ENCODE data around the gene PRODH.
A peak's percentile ranks its signal among the peaks of the same experiment; 100 is the strongest.
"Not testable (repeated sequence)": the region's sequence is repeated elsewhere in the genome, so short reads cannot be mapped to it uniquely, and the experiment has no call there.

PRODH gene

DNA sequence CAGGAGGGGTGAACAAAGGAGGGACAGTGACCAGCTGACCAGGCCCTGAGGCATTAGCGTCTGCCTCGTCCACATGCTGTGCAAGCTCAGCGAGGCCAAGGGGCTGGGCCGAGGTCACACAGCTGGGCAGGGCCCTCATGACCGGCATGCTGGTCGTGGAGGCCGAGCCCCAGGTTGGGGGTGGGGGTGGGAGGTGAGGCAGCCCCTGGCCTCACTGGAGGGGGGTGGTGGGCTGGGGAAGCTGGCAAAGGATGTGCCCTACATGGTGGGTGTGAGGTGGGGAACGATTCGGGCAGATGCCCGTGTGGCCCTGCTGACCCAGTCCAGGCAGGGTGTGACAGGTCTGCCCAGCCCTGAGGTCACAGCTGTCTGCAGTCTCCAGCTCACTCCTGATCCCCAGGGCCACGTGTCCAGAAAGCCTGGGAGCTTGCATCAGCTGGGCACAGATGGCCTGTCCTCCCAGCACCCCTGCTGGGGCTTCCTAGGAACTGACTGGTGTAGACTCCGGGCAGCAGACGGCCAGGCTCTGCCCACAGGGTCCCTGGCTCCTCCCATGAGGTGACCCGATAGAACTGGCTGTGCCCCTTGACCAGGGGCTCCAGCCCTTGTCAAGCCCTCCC lies 31.4 kb upstream of the PRODH start:
- not testable (repeated sequence) for DNase-seq

DNA sequence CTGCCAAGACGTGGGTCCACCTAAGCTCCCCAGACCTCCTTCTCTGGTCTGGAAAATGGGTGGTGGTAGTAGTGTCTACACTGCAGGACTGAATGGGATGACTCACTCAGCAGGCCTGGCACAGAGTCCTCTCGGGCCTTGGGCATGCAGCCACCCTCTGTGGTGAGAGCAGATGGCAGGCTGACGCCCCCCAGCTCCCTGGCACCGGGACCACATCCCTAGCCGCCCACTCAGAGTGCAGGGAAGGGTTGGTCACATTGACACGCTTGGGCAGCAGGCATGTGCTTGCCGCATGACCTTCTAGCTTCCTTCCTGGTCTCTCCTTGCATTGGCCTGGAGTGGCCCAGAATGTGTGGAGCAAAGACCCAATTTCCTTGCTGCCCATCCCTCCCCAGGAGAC lies 30.7 kb upstream of the PRODH start:
- no peak for DNase-seq

DNA sequence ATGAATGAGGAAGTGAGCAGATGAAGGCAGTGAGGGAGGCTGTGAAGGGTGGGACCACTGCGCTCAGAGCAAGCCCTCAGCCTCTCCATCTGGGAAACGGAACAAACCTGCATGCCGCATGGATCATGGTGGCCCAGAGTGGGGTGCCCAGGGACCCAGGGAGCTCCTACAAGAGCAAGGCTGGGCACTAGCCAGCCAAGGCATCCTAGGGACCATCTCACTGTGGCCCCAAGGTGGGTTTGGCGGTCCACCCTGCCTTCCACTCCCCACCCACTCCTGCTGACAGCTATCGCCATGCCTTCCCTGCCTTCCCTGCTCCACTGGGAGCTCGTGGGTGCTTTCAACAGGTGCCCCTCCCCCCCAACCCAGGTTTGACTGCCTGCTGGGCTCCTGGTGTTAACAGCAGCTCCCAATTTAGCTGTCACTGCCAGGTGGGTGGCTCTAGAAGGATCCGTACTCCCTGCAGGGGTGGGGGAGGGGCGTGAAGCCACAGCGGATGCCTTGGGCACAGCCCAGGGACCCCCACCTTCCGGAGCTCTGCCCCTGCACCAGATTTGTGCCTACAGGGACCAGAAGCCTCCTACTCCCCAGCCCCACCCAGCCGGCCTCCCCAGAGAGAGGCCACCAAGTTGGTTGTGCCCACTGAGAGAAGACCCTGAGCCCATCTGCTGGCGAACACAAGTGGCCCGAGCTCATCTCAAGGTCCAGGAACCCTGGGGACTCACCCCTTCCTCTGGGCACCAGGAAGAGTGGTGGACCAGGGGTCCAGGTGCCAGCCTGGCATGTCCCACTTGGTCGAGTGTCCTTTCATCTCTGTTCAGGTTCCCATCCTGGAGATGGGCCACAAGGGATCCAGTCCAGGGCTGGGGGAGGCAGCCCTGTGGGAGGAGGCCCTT lies 29.7 kb upstream of the PRODH start:
- DNase-seq, result no peak

DNA sequence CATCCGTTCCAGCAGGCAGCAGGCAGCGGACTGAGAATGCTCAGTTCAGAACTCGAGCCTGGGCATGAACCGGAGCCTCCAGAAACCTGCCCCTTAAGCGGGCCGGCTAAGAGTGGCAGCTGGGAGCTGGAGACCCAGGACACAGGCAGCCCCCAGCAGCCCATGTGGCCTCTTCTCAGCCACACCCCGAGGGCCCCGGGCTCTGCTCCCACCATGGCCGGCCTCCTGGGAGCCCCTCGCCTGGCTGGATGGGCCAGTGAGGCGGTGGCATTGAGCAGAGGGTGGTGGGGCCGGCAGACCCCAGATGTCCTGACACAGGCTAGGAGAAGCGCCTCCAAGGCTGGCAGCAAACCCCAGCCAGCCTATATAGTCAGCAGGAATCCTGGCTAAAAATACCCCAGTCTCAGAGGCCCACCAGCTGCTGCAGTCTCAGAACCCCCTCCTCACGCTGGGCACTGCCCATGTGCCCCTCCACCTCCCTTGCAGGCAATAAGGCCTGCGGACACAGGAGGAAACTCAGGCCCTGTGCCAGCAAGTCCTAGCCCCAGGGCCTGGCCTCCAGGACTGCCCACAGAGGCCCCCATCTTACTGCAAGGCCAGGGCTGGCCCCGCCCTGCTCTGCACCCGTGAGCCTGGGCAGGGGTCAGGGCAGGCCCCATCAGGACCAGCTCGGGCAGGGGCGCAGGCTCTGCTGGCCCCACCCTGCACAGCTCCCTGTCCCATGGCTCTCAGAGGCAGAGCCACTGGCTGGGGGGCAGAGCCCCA lies 28.6 kb upstream of the PRODH start:
- DNase-seq, result not testable (repeated sequence)

DNA sequence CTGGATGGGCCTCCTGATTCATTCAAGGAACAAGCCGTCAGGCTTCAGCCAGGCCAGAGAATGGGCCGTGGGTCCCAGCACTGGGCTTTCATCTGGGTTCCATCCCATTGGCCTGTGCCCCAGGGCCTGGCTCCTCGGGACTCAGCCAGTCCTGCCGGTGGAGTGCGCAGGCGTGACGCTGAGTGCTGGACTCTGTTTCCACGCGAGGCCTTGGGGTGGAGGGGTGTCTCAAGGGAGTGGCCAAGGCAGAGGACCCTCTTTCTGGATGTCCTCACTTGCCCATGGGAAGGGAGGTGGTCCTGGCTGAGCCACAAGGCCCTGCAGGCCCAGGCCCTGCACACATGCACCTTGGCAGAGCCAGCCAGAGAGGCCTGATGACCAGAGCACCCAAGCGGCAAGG lies 28.0 kb upstream of the PRODH start:
- DNase-seq, result not testable (repeated sequence)

DNA sequence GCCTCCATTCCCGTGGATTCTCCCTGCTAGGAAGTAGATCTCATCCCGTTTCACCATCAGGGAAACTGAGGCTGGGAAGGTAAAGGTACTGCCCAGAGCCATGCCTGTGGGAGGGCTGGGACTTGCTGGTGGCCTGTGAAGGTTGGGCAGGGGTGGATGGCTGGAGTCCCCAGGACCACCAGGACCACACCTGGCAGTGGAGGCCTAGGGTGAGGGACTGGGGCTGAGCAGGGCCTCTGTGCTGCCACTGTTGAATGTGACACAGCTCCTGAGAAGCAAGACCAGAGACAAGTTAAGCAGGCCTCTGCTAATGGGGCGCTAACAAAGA lies 26.2 kb upstream of the PRODH start:
- no peak for DNase-seq

DNA sequence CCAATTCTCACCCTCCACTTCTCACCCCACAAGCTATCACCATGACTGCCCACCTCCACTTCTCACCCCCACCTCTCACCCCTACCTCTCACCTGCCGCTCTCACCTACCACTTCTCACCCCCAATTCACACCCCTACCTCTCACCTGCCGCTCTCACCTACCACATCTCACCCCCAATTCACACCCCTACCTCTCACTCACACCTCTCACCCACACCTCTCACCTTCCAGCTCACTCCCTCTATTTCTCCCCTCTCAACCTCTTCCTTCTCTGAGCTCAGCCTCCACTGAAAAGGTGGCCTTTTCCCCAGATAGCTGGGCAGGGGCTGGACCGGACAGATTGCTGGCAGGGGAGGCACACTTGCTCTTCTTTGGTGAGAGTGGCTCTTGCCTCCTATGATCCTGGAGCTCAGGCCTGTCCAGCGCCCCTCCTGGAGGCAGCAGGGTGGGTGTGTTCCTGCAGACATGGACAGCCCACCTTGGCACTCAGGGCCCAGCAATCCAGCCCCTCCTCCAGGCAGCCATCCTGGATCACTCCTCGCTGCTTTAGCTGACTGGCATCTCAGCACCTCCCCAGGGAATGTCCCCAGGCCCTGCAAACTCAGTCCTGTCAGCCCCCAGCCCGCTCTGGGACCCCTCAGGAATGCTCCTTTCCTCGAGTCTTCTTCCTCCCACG lies 25.7 kb upstream of the PRODH start:
- DNase-seq, result not testable (repeated sequence)

DNA sequence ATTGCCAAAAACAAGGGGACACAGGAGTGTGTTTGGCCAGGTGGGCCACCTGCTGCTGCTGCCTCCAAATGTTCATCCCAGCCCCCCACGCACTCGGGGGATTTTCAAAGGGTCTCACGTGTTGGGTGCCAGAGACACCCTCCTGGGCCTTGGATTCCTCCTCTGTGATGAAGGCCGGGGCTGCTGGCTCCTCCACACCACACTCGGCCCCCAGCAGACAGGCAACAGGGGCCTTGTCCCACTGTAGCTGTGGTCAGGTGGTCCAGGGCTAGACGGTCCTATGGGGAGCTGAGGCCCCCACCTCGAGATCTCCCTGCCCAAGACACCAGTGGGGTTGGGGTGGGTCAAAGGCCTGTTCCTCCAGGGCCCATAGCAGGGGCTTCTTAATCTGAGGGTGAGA lies 25.1 kb upstream of the PRODH start:
- not testable (repeated sequence) for DNase-seq

DNA sequence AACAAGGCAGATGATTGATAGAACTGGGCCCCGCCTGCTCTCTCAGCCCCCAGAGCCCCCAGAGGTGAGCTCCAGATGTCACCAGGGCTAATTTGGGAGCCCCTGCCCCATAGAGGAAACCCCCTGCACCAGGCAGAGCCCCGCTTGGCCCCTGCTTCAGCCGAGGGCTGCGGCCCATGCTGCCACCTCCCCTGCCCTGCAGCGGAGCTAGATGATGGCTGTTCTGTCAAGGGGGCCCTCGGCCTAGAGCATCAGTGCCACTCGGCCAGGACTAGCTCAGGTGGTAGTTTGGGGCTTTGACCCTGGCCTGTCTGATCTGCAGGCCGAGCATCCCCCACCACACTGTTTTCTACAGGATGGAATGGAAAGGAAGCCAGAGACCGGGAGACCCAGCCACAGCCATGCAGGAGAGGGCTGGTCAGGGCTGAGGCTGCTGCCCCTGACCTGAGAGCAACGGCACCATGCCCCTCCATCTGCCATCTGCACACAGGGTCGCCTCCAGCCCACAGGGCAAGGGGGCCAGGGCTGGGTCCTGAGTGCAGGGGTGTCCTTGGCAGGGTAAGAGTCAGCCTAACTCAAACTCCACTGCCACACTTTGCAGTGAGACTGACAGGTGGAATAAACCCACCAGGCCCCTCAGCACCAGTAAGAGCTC lies 24.2 kb upstream of the PRODH start:
- DNase-seq, result not testable (repeated sequence)

DNA sequence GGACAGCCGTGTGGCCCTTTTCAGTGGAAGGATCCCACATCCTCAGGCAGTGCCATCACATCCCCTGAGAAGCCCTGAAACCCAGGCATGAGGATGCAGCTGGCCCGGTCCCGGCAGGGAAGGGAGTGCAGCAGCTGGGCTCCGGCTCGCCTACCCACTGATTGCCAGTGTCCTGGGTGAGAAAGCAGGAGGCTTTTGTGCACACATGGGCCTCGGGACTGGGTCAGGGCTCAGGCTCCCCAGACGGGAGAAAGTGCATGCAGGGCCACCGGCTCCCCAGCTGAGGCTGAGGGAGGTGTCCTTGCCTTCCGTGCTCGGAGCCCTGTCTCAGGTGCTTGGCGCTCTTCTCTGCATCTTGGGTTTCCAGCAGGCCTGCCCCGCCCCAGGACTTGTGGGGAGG lies 23.6 kb upstream of the PRODH start:
- DNase-seq, result not testable (repeated sequence)

DNA sequence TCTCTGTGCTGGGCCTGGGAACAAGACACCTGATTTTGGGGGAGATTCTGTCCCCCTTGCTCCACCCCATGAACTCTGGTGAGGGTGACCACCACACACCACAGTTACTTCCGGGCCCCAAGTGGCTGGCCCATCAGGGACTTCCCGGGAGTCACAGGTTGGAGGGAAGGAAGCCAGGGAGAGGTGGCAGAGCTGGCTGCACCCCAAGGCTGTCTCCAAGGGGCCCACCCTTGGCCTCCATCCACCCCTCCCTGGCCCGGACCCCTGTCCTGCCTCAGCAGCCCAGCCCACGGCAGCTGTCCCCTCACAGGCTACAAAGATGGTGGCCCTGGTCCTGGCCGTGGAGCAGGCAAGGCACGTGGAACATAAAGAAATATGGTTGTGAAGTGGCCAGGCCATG lies 23.2 kb upstream of the PRODH start:
- not testable (repeated sequence) for DNase-seq

DNA sequence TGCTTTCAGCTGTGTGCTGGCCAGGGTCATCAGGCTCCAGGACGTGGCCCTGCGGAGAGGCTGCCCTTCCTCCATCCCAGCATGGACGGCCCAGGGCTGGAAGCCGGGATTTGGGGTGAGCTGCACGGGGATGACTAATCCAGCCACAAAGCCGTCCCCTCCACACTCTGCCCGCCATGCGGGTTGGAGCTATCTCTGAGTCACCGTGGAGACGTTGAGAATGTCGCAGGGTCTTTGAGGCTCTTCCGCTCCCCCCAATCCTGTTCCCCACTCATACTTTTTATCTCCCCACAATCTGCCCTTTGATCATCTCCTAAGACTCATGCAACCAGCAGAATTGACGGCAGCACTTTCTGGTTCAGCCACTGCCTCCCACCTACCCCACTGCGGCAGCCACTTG lies 22.6 kb upstream of the PRODH start:
- DNase-seq, result not testable (repeated sequence)

DNA sequence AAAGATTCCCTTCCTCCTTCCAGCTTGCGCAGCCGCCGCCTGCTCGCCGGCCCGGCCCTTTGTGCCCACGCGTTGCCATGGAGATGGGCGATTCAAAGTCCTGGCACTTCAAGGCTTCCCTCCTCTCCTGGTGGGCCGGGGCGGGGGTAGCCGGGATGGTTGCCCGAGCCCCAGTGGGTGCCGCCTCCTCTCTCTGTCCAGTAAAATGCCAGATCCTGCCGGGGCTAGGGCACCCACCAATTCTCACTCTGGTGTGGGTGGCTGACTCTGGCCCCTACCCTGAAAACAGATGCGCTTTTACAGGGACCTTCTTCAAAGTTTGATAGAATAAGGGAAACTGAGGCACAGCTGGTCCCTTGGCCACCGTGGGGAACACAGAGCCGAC lies 22.2 kb upstream of the PRODH start:
- DNase-seq, result not testable (repeated sequence)

DNA sequence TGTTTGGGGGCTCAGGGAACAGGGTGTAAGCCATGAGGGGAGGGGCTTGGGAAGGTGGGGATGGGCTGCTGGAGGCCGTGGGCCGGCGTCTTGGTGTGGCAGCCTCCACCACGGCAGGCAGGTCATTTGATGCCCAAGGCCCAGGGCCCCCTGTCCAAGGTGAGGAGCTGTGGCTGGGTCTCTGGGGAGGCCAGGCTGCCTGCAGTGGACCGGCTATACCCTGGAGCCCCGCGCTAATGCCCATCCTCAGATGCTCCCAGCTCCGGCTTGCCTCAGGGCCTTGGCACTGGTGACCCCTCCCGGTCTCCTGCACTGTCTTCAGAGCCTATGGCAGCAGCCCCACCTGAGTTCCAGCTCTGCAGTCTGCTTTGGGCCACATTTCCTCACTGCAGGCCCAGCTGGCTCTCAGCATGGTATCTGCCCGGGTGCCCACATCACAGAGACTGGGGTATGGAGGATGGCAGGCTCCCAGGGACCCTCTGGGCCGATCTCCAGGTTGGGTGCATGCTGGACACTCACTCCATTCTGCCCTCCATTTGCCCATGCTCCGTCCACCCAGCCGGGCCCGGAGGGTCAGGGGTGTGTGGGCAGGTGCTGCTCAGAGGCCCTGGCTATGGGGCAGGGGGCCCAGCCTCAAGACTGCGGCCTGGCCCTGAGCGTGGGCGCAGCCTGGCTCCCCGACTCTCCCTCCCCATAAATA lies 21.7 kb upstream of the PRODH start:
- DNase-seq, result not testable (repeated sequence)

DNA sequence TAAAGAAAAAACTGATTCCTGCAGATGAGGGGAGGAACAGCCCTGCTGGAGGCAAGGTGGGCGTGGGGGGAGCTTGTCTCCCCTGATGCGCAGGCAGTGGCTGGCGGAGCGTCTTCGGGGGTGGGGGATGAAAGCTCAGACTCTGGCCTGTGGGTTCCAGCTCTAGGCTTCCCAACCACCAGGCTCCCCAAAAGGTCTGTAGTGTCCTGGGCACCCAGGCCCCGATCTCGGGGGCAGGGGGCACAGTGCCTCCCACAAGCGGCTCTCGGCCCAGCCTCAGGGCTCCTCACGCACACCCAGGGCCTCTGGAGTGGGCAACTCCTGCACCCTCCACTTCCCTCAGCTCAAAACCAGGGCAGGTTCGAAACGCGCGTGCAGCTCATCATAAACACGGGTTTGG lies 20.9 kb upstream of the PRODH start:
- not testable (repeated sequence) for DNase-seq

DNA sequence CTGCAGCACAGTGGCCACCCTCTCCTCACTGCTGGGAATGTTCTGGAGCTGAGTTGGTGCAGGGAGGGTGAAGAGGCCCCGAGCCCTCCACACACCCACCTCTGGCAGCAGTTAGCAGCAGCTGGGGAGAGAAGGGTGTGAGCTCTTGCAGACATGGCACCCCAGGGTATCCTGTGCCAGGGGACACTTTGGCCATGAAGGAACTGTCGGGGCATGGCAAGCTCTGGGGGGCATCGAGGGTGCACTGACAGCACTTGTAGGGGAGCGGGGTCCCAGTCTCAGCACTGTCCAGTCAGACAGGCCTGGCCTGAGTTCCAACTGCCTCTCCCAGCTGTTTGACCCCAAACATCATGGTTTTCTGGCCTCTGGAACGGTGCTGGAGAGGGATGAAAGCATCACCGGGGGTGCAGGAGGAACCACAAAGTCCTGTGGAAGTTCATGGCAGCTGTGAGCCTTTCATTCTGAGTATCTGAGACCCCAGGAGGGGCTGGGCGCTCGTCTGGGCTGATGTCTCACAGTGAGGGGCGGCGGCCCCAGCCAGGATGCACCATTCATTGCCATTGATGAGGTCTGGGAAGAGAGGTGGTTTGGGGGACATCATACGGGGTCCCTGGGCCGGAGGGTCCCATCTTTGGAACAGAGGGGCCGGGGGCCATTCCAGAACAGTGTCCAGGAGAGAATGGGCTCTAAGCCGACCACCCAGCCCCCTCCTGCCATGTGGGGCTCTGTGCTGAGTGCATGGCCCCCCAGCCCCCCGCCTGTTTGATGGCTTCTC lies 20.2 kb upstream of the PRODH start:
- DNase-seq, result not testable (repeated sequence)

DNA sequence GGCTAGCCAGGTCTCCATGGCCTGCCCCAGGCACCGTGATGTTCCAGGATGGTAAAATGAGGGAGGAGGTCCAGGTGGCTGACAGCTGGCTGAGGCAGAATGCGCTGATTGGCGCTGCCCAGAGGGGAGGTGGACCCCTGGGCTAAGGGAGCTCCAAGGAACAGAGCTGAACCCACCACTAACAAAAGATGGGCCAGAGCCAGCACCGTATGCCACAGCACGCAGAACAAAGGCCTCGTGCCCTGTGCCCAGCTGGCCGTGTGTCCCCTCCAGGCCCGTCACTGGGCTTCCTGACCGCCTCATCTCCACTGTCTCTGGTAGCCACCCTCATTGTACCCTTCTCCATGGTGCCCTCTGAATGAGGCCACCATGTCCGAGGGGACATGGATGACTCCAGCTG lies 19.6 kb upstream of the PRODH start:
- DNase-seq, result no peak

DNA sequence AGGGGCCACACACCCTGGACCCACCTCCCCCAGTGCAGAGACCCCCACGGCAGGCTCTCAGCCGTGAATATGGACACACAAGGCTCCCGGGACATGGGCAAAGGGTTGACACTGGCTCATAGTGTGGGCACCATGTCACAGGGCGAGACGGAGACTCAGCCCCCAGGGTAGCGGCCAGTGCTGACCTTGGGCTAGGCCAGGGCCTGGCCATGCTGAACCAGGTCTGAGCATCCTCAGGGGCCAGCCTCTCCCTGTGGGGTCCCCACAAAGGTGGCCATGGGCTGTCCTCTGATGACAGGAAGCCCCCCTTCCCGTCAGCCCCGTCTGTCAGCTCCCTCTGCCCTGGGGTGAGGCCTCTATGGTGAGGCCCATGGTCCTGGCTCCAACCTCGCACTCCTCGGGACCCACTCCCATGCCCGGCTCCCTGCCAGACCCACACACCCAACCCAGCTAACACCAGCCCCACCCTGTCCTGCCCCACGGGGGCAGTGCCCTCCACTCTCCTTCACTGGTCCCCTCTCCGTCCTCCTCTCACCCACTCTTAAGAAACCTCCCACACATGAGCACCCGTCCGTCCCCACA lies 19.0 kb upstream of the PRODH start:
- DNase-seq, result peak; percentile 16

DNA sequence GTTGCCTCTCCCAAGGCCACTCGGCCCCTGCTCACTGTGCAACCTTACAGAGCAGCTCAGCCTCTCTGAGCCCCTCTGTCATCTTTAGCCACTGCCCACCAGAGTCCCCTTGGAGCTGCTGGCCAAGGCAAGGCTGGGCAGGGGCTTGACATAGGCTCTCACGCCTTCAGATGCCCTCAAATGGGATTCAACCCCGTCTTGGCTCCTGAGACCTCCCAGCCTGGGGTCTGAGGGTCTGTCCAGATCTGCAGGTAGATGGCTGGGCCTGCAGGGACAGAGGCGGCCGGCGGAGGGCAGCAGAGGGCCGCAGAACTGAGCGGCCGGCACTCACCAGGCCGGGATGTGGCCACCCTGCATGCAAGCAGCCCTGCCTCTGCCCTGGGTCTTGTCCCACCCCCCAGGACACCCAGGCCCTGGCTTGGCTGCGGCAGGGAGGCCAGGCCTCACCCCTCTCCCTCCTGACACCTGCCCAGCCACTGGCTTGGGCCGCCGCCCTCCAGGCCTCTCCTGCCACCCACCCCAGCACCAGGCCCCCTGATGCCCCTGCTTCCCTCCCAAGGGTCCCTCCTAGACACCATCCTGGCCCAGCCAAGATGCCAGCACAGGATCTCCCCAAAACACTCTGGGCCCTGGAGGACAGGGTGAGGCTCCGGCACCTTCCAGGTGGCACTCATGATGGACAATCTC lies 18.4 kb upstream of the PRODH start:
- DNase-seq, result peak; percentile 62

DNA sequence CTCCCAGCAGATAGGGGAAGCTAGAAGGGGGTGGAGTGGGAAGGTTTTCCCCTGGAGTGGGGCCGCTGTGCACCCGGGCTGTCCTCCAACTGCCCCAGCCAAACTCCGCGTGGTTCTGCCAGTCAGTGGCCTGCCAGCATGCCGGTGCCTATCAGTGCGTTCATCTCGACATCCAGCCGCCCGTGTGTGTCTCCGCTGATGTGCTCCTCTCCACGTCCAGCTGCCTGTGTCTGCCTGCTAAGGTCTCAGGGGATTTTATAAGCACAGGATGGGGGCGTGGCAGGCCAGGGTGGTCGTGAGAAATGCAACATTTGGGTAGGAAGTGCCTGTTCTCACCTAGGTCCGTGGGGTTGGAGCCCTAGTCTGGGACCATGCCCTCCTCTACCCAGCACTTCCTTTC lies 17.0 kb upstream of the PRODH start:
- DNase-seq, result not testable (repeated sequence)

Data from activated T-cell treated with anti-CD3 and anti-CD28 coated beads, Interleukin-2, amount 50 U/mL, for 1 hour (primary cell).